Skin epidermis (tissue), 12 donors: ENCODE measurements around the gene ARID1B.
"Not testable (repeated sequence)": the region's sequence is repeated elsewhere in the genome, so short reads cannot be mapped to it uniquely, and the experiment has no call there.

Source experiments
- H3K27ac ChIP-seq, 21 experiments: fragments of 200-600 bp; sonication (generic) in 11 of 21; one replicate each; pipeline ENCODE4 v1.5.0; 2020; ENCODE audit warnings: mild to moderate bottlenecking in 3 of 21, inconsistent platforms in 2 of 21, moderate library complexity in 2 of 21
- H3K4me3 ChIP-seq, 7 experiments: fragments of 200-600 bp; sonication (generic) in 2 of 7; one replicate each; pipeline ENCODE4 v1.5.0; 2020; ENCODE audit warnings: inconsistent platforms in 2 of 7, mild to moderate bottlenecking in 2 of 7, moderate library complexity in 1 of 7

The ARID1B gene

DNA sequence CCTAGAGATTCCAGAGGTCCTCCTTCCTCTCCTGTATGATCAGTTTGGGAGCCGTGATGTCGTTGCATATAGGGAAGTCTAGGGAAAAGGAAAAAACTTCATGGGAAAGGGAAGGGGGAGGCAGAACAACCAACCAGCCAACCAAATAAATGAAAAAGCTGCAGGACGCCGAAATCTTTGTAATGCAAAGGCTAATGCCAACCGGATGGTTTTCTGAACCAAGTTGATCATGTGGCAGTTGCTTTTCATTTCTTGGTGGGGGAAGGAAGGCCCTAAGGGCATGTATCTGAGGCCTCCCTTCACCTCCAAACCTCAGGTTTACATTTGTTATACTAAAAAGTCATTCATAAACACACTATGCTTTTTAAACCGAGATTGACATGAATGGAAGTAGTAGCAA, 167.2 kb downstream of the ARID1B start:
- H3K27ac ChIP-seq: peak overlapping the region in 1 of 21 experiments; percentile 8

DNA sequence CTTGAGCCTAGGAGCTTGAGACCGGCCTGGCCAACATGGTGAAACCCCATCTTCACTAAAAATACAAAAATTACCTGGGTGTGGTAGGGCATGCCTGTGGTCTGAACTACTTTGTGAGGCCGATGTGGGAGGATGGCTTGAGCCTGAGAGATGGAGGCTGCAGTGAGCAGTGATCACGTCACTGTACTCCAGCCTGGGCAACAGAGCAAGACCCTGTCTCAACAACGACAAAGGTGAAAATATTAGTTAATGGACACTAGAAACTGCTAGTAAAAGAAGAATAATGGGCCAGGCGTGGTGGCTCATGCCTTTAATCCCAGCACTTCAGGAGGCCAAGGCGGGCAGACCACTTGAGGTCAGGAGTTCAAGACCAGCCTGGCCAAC, 168.6 kb downstream of the ARID1B start:
- not testable (repeated sequence) for H3K4me3 ChIP-seq, H3K27ac ChIP-seq

More for the DNA sequence above, 167.2 kb downstream of the ARID1B start:
- no peak overlapping the region for H3K4me3 ChIP-seq

DNA sequence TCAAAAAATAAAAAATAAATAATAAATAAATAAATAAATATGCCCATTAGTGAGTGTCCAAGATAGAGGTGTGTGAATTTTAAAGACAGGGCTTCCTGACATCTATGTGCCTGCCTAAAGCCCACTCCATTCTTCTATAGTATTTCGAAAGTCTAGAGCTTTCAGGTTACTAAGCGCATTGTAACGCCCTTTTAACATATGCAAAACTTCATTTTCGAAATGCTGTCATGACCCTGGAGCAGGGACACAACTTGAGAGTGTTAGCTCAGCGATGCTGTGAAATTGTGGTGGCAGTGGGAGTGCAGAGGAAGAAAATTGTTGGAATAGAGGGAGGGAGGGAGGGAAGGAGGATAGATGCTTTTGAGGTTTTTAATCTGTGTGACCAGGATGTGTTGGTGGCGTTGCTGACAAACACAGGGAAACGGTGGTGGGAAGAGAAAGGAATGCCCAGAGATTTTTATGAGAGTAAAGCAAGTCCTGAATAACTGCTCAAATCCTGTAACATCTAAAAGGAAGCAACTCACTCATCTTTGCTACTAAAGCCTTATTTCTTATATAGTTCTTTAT, 169.3 kb downstream of the ARID1B start:
- H3K27ac ChIP-seq: no peak overlapping the region
- H3K4me3 ChIP-seq: no peak overlapping the region

DNA sequence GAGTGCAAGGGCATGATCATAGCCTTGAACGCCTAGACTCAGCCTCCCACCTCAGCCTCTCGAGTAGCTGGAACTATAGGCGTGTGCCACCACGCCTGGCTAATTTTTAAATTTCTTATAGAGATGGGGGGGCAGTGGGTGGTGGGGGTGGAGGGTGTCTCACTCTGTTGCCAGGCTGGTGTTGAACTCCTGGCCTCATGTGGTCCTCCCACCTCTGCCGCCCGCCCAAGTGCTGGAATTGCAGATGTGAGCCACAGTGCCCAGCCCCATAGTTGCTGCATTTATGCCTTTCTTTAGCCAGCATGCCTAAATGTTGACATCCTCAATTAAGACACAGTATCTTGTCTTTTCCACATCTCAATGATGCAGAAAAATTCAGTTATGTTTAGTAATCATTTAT, 171.1 kb downstream of the ARID1B start:
- Histone ChIP-seq H3K27ac (no peak overlapping the region), H3K4me3 (no peak overlapping the region)

DNA sequence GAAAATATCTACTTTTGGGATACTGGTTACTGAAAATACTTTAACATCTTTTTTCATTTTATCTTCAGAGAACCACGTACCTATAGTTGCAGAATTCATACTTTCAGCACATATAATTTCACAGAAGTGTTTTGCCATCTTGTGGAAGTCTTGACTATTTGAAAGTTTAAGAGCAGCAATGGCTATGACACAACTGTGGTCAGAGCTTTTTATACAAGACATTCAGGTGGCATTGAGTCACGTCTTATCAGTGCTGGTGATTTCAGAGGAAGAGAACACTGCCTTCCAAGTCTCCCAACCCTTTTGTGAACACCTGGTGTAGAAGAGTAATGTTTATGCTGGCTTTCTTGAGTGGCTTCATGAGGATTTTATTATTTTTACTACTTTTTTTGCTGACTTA, 171.6 kb downstream of the ARID1B start:
- H3K4me3 ChIP-seq: no peak overlapping the region
- H3K27ac ChIP-seq: peak overlapping the region in 8 of 21 experiments; percentile 0 to 63 (median 15)

DNA sequence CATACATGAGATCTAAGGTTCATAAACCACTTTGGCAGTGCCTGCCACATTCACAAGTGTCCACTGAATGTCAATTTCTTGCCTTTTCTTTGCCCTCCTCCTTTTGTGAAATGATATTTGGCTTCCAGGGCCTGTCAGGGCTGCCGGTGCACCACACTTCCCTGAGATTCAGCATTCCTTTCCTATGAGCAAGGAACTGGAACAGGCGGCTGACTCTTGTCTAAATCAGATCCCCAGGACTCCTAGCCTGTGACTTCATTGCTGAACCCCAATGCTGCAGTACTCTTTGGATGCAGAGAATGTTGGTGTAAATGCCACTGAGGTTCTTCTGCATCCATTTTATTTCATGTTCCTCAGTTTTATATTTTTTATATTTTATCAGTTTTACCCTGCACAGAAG, 172.2 kb downstream of the ARID1B start:
- peak overlapping the region in 8 of 21 experiments; percentile 0 to 63 (median 15) for H3K27ac ChIP-seq

DNA sequence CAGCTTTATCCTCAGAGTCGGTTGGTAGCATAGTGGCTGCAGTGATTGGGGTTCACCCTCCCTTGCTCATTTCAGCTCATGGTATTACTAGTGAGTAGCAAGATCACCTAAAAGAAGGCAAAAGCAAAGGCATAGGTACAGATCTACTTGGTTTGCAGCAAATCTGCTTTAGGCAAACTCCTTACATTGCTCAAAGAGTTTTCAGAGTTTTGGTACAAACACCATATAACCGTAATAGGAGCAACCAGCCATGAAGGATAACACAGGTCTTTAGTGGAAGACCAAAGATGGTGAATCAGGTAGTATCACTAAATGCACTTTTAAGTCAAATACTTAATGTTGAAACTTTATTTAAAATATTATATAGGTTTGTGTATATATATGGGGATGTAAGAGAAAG, 172.9 kb downstream of the ARID1B start:
- no peak overlapping the region for H3K27ac ChIP-seq
- no peak overlapping the region for H3K4me3 ChIP-seq

More for the DNA sequence above, 172.2 kb downstream of the ARID1B start:
- no peak overlapping the region for H3K4me3 ChIP-seq

DNA sequence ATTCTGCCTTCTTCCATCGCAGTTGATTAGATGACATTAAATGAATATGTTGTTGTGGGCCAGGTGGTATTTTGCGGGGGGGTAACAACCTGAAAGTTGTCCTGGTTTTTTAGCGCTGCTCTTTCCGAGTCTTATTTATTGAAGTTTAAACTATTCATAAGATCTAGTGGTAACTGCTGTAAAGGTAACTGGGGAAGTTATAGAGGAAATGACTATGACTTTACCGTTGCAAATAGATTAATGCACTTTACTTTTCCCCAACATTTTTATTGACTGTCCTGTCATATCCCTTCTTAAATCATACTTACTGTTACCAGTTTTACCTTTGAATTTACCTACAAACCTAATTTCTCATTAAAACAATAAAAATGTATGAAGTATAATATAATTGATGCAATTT, 173.4 kb downstream of the ARID1B start:
- Histone ChIP-seq H3K27ac (no peak overlapping the region), H3K4me3 (no peak overlapping the region)

DNA sequence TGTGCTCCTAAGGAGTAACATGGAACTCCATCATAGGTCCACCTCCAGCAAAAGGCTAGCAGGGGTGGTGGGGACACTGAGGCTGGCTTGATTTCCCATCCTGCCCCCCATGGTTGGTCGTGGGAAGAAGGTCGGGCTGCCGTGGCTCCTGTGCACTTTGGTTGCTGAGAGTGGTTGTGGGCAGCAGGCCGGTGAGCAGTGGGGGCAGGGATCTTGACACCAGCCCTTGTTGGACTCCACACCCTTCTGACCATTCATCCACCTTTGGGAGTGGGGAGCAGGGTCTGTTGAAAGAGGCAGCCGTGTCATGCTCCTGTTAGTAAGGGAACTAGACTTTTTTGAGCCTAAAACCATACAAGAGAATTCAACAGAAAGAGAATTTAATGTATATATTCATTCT, 175.2 kb downstream of the ARID1B start:
- peak overlapping the region in 2 of 21 experiments; percentile 31 to 33 for H3K27ac ChIP-seq

DNA sequence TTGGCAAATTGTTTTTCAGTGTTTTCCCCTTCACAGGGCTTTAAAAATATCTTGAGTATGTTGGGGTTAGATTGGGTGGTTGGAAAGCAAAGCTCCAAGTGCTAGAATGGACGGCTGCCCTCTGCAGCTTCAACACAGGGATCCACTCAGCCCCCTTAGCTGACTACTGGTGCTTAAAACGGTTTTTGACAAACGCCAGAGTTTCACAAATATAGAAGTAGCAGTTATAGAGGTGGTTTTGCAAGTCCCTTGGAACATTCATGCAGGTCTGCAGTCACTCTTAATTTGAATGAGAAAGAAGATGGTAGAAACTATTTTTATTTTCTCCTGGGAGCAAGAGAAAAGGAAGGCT, 175.9 kb downstream of the ARID1B start:
- no peak overlapping the region for H3K4me3 ChIP-seq
- H3K27ac ChIP-seq: peak overlapping the region in 10 of 21 experiments; percentile 14 to 71 (median 32)

More for the DNA sequence above, 175.2 kb downstream of the ARID1B start:
- no peak overlapping the region for H3K4me3 ChIP-seq

DNA sequence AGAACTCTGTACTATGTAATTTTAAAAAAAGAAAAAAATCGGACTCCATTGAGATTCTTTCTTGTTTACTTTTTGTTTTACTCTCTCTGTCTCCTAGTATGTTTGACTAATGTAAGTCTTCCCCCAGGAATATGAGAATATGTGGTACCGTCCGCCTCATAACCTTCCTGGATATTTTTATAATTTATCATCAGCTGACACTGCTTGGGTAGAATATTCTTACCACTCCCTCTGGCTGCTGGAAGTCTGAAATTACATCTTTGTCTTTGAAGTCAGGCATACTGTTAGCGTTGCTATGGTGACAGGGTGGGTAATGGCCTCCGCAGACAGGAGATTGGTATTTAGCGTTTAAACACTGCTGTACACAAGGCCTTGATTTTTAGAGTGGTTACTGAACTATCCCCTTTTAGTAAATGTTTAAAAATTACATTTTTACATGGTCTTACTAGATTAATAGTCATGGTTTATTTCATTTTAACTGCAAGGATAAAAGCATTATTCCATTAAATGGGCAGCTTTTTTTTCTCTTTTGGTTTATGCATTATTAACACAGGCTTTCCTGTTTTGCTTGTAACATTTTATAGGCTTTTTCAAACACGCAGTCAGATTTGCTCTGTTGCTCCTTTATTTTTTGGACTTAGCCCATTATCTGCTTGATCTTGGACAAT, 176.4 kb downstream of the ARID1B start:
- Histone ChIP-seq H3K27ac (peak overlapping the region in 11 of 21 experiments; percentile 22 to 71 (median 40)), H3K4me3 (no peak overlapping the region)

DNA sequence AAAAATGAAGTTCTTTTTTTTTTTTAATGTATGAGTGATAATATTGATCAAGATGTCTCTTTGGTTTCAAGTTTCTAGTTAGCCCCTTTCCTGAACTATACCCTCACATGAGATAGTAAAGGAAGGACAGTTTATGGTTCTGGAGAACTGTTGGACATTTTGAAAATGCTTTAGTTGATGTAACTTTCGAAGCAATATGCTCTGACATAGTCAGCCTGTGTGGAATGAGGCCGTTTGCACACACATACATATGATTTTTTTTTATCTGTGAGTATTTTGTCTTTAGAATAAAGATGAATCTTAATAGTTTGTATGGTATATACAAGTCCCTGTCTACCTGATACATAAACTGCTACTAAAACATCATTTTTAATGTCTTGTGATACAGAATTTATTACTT, 177.0 kb downstream of the ARID1B start:
- Histone ChIP-seq H3K4me3 (no peak overlapping the region), H3K27ac (peak overlapping the region in 8 of 21 experiments; percentile 0 to 59 (median 37))

DNA sequence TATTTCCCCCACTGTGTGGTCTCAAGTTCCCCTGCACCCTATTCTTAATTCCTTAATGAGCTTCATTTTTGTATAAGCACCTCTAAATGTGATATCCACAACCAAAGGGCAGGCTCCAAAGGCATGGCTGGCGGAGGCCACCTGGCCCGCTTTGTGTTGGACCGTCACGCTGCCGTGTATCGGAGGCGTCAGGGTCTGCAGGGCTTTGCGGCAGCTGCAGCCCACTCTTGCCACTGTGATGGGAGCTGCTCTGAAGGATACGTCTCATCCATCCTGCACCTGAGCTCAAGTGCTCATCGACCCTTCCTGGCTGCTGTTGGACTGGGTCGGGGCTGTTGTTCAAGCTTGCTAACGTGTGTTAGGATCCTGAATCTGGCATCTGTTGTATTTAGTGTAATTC, 177.6 kb downstream of the ARID1B start:
- H3K27ac ChIP-seq: peak overlapping the region in 2 of 21 experiments; percentile 52 to 67

DNA sequence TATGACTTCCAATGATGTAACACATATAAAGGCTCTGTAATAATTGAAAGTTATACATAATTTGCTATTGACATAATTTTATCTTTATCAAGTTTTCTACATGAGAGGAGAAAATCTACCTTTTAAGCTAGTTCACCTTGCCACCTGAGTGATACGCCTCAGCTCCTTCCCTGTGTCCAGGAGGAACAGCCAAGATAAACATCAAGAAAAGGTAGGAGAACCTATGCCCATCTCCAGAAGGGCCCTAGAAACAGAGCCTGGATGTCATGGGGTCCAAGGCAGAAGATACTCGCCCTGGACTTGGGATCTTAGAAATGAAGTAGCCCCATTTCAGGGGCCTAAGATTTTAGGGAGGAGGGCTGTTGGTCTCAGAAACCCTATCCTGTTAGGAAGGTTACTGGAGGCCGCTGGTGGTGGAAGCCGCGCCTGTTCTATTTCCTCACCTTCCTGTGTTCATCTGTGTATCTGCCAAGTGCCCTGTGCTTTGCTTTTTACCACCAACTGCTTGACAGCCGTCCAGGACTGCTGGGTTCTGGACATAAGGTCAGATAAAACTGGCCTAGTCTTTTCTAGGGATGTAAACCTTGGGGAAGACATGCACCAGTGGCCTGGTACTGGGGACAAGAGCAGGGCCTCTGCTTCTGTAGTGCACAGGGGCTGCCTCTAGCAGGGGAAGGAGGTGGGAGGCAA, 178.5 kb downstream of the ARID1B start:
- no peak overlapping the region for H3K4me3 ChIP-seq
- peak overlapping the region in 9 of 21 experiments; percentile 12 to 67 (median 32) for H3K27ac ChIP-seq

More for the DNA sequence above, 177.6 kb downstream of the ARID1B start:
- H3K4me3 ChIP-seq: no peak overlapping the region

DNA sequence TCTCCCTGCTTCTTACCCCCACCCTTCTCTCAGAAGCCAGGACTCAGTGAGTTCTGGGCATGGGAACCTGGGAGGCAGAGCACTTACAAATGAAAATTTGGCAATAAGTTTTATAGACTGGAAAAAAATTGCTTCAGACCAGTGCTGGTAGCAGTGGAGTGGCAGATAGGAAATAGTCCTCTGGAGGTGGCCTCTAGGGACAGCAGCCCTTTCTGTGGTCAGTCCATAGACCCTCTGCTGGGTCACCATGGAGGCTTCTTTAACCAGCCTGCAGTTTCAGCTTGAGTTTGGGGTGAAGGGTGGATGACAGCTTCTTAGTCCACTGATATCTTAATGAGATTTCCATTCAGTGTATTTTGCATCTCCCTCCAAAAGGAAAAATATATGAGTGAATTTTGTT, 179.1 kb downstream of the ARID1B start:
- H3K4me3 ChIP-seq: no peak overlapping the region
- peak overlapping the region in 9 of 21 experiments; percentile 1 to 67 (median 22) for H3K27ac ChIP-seq

DNA sequence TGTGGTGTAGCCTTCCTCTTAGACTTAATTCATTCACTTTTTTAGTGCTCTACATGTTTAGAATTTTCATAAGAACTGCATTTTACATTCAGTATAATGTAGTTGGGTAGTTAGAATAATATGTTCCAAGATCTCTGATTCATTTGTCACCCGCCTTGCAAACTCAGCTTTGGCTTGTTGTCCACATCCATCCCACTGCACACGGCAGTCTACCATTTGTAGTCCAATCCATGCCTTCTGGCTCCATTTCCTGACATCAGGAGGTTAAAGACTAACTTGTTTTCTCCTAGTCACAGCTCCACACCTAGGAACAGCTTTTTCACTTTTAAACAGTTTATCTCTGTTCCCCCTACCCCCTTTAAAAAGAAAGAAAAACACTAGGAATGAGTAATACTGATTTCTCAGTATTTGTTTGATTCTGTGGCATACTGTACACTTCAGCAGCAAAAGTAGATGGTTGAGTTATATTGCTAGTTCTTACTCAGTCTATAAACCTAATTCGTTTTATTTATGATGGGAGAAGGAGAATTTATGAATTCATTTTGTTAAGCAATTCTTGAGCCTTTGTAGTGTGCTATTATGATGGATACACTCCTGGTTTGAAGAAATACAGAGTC, 180.9 kb downstream of the ARID1B start:
- no peak overlapping the region for H3K27ac ChIP-seq

DNA sequence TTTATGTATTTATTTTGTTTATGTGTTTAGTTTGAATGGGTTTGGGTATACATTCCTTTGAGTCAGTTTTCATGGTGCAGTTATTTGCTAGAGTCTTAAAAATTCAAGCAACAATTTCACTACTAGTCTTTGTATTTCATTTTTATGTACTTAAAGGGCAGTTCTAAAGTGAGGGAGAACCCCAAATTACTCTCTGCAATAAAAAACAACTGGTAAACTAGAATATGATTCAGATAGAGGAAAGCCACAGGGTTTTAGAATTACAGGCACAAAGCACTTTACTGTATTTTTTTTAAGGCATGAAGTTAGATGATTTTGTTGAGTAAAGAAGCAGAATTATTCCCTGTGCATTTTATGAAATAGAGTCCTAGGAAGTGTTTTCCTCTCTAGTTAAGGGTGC, 183.3 kb downstream of the ARID1B start:
- H3K27ac ChIP-seq: no peak overlapping the region
- H3K4me3 ChIP-seq: no peak overlapping the region

More for the DNA sequence above, 180.9 kb downstream of the ARID1B start:
- H3K4me3 ChIP-seq: no peak overlapping the region

DNA sequence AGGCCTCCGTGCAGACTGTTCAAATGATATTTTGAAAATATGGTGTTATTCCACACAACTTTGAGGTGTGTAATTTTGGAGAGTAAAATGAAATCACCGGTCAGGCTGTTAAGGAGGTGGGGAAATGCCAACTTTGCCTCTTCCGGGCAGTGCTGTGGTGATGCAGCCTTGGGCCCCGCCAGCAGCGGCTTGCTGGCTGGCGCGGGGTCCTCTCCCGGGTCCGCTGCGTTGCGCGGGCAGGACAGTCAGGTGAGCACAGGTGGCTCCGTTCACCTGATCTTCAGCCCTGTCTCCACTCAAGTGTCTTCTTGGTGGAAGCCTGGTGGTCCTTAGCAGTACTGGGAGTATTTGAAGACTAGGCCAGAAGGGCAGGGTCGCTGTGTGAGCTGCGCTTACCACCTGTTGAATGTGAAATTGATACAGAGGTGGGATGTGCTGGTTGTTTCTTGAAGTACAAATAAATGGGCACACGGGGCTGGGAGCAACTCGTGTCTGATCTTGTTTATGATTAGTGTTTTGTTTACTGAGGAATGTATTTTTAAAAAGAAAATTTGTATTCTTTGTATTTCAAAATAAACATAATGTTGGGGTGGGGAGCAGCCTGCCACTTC, 184.2 kb downstream of the ARID1B start:
- H3K4me3 ChIP-seq: no peak overlapping the region
- no peak overlapping the region for H3K27ac ChIP-seq

DNA sequence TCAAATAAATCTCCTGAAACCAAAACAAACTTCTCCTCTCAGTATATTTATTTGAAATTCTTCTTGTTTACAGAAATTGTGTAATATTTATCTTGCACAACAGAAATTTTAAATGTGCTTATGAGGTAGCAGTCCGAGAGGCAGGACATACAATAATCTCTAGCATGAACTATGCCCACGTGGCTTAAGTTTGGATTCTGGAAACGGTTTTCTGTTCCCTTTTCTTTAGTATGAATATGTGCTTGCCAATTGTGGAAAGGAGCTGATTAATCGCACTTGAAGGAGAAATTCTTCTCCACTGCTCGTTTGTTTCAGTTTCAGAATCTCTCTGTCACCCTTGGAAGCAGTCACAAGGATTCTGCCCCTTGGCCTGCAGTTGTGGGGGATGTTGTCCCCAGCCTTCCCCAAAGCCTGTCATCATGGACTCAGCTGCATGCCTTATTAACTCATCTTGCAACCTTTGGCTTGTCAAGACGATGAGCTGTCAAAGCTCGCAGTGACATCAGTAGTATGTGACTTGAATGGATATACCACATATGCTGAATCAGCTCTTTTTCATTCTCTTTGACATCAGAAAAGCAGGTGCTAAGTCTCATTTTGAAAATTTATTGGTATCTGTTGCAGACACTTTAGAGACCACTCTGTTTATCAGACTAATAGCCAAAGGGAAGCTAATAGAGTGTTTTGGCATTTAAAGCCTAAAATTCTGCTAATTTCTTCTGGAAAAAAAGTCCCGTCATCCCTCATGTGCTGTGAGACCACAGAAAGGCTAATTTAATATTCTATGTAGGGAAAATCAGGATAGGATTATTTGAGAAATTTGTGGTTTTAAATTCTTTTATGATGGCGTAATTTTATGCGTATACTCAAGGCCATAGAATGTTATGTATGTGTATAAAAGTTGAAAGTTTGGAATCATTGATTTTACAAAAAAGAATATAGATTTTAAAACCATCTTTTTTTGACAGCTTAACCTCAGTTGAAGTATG, 186.8 kb downstream of the ARID1B start:
- peak overlapping the region in 8 of 21 experiments; percentile 17 to 50 (median 45) for H3K27ac ChIP-seq
- peak overlapping the region in 2 of 7 experiments; percentile 2 to 3 for H3K4me3 ChIP-seq
